Measurements from ENCODE around the gene RBMX2. TPM values are rescaled to one million over a fixed set of nuclear protein-coding genes. Genes with fewer than 3 reads are reported as not detected.

The RBMX2 gene
- total and polyA plus RNA-seq, 2 of the 13 experiments (the other 11 are each of a cell fraction or from before 2014, with no cell fraction given), result 13.9 to 24.4 TPM

DNA sequence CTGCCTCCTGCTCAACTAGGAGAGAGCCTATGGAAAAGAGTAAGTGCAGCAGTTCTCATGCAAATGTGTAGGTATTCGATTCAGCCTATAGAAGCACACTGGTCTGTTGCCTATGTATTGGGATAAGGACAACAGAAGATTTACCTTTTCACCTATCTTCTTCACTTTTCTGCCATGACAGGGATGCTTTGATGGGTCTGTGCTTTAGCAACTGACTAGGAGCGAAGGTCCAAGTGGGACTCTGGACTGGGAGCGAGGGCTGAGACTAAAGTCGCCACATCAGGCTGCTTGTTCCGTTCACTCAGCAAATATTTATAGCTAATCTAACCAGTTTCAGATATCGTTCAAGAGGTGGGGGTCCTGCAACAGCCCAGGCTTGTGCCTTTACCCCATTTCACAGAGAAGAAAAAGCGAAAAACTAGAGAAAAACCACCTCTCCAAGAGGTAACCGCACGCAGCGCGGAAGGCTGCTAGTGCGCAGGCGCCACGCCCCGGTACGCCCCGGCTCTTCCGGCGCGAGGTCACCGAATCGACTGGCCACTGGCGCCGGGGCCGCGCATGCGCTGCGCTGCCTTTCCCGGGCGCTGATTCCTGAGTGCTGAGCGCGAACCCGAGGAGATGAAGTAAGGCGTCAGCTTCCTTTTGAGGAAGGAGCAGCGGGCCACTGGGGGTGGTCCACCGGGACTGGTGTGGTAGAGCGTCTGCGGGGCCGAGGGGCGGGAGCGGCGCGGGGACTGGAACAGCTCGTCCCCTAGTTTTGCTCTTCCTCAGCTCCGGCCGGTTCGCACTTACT, at the start of gene RBMX2 (continued):
- no peak for TF ChIP-seq BORCS8-MEF2B (CRISPR knock-in tag; IDR thresholded peaks at IDR 0.05)
- TF ChIP-seq, protein P1, sequence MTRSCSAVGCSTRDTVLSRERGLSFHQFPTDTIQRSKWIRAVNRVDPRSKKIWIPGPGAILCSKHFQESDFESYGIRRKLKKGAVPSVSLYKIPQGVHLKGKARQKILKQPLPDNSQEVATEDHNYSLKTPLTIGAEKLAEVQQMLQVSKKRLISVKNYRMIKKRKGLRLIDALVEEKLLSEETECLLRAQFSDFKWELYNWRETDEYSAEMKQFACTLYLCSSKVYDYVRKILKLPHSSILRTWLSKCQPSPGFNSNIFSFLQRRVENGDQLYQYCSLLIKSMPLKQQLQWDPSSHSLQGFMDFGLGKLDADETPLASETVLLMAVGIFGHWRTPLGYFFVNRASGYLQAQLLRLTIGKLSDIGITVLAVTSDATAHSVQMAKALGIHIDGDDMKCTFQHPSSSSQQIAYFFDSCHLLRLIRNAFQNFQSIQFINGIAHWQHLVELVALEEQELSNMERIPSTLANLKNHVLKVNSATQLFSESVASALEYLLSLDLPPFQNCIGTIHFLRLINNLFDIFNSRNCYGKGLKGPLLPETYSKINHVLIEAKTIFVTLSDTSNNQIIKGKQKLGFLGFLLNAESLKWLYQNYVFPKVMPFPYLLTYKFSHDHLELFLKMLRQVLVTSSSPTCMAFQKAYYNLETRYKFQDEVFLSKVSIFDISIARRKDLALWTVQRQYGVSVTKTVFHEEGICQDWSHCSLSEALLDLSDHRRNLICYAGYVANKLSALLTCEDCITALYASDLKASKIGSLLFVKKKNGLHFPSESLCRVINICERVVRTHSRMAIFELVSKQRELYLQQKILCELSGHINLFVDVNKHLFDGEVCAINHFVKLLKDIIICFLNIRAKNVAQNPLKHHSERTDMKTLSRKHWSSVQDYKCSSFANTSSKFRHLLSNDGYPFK (CRISPR knock-in tag; IDR thresholded peaks at IDR 0.05; ENCODE audit: borderline replicate concordance), result no peak
- TF ChIP-seq, protein P2, sequence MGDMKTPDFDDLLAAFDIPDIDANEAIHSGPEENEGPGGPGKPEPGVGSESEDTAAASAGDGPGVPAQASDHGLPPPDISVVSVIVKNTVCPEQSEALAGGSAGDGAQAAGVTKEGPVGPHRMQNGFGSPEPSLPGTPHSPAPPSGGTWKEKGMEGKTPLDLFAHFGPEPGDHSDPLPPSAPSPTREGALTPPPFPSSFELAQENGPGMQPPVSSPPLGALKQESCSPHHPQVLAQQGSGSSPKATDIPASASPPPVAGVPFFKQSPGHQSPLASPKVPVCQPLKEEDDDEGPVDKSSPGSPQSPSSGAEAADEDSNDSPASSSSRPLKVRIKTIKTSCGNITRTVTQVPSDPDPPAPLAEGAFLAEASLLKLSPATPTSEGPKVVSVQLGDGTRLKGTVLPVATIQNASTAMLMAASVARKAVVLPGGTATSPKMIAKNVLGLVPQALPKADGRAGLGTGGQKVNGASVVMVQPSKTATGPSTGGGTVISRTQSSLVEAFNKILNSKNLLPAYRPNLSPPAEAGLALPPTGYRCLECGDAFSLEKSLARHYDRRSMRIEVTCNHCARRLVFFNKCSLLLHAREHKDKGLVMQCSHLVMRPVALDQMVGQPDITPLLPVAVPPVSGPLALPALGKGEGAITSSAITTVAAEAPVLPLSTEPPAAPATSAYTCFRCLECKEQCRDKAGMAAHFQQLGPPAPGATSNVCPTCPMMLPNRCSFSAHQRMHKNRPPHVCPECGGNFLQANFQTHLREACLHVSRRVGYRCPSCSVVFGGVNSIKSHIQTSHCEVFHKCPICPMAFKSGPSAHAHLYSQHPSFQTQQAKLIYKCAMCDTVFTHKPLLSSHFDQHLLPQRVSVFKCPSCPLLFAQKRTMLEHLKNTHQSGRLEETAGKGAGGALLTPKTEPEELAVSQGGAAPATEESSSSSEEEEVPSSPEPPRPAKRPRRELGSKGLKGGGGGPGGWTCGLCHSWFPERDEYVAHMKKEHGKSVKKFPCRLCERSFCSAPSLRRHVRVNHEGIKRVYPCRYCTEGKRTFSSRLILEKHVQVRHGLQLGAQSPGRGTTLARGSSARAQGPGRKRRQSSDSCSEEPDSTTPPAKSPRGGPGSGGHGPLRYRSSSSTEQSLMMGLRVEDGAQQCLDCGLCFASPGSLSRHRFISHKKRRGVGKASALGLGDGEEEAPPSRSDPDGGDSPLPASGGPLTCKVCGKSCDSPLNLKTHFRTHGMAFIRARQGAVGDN (CRISPR knock-in tag; IDR thresholded peaks at IDR 0.05), result peak; percentile 67
- TF ChIP-seq ZBTB7B (CRISPR knock-in tag; IDR thresholded peaks at IDR 0.05), result no peak
- no peak for TF ChIP-seq ZNF317 (CRISPR knock-in tag; IDR thresholded peaks at IDR 0.05)
- no peak for TF ChIP-seq ZNF703 (CRISPR knock-in tag; IDR thresholded peaks at IDR 0.05; ENCODE audit: borderline replicate concordance)
- TF ChIP-seq NR2F2 (IDR thresholded peaks at IDR 0.05; ENCODE audit: borderline replicate concordance, low read depth), result no peak
- no peak for TF ChIP-seq RFX1 (IDR thresholded peaks at IDR 0.05)
- TF ChIP-seq, protein P3, sequence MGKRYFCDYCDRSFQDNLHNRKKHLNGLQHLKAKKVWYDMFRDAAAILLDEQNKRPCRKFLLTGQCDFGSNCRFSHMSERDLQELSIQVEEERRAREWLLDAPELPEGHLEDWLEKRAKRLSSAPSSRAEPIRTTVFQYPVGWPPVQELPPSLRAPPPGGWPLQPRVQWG (CRISPR knock-in tag; IDR thresholded peaks at IDR 0.05; ENCODE audit: borderline replicate concordance, low read depth), result no peak
- no peak for TF ChIP-seq ZNF569 (CRISPR knock-in tag; IDR thresholded peaks at IDR 0.05; ENCODE audit: borderline replicate concordance)
- TF ChIP-seq POGZ (CRISPR knock-in tag; IDR thresholded peaks at IDR 0.05), result 0 out of 2 replicates have a peak, but pooled peaks have one; percentile 26
- no peak for TF ChIP-seq PLRG1 (conservative IDR thresholded peaks at IDR 0.05)
- no peak for TF ChIP-seq SMARCC2 (IDR thresholded peaks at IDR 0.05)
- TF ChIP-seq HNF4A (CRISPR knock-in tag; IDR thresholded peaks at IDR 0.05), result peak; percentile 52
- peak; percentile 88 for TF ChIP-seq KAT8 (CRISPR knock-in tag; IDR thresholded peaks at IDR 0.05)
- TF ChIP-seq ZNF776 (CRISPR knock-in tag; IDR thresholded peaks at IDR 0.05), result no peak
- TF ChIP-seq GABPA (IDR thresholded peaks at IDR 0.05; ENCODE audit: low read depth, low read length), result peak; percentile 64
- peak; percentile 81 for TF ChIP-seq GABPA (CRISPR knock-in tag; IDR thresholded peaks at IDR 0.05; ENCODE audit: low read depth)
- no peak for TF ChIP-seq KLF16 (CRISPR knock-in tag; IDR thresholded peaks at IDR 0.05)
